Left lobe of liver (tissue), 1 donor: ENCODE results near the gene LPCAT4. TPM values are rescaled to one million over a fixed set of nuclear protein-coding genes. Genes with fewer than 3 reads are reported as not detected.

ENCODE experiments used
- total RNA-seq: library from RNA; stranded (reverse); gene quantifications from one replicate; pipeline ENCODE4 v1.2.1, GENCODE V29; 2021
- donor health status: DM: no; HTN: yes; CAD: no.

The LPCAT4 gene
- total RNA-seq, 1 donor from 2014 or later, result 4.0 TPM

Other genes starting within 250 kb of the LPCAT4 start
- gene KATNBL1, start 157.1 kb downstream of the LPCAT4 start, total RNA-seq, result 12.0 TPM
- gene EMC4, start 142.2 kb downstream of the LPCAT4 start, total RNA-seq, result 57.6 TPM
- 7.0 TPM for gene SLC12A6, start 29.4 kb downstream of the LPCAT4 start, total RNA-seq
- gene NOP10, start 24.1 kb downstream of the LPCAT4 start, total RNA-seq, result 56.4 TPM
- gene NUTM1, start 23.9 kb downstream of the LPCAT4 start, total RNA-seq, result not detected
- gene GOLGA8A, start 70.6 kb upstream of the LPCAT4 start, total RNA-seq, result 9.0 TPM
- gene GOLGA8B, start 216.5 kb upstream of the LPCAT4 start, total RNA-seq, result 41.6 TPM